Glomerular visceral epithelial cell (primary cell): Measurements from ENCODE around the gene BLOC1S6.
"Not testable (repeated sequence)": the region's sequence is repeated elsewhere in the genome, so short reads cannot be mapped to it uniquely, and the experiment has no call there.

Source experiments
- DNase-seq: peaks from one replicate; pipeline ENCODE4 v3.0.0-alpha.2; 2016; ENCODE audit errors: extremely low spot score

The BLOC1S6 gene

DNA sequence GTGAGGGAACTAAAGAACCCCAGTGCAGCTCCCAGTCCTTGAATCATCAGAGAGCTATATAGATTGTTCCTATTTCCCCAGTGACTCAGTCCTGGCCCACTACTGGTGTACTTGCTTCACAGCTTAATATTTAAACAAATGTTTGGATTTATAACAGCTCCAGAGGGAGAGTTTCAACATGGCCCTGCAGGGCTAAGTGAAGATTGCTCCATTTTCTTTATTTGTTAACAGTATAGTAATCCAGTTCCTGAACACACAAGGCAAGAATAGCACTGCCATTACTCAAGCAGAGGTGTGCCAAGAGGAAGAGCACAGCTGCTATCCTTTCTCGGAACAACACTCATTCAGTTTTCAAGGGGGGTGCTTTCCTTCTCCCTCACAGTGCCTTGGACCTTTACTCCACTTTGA, 54.2 kb downstream of the BLOC1S6 start:
- DNase-seq = peak; percentile 86

DNA sequence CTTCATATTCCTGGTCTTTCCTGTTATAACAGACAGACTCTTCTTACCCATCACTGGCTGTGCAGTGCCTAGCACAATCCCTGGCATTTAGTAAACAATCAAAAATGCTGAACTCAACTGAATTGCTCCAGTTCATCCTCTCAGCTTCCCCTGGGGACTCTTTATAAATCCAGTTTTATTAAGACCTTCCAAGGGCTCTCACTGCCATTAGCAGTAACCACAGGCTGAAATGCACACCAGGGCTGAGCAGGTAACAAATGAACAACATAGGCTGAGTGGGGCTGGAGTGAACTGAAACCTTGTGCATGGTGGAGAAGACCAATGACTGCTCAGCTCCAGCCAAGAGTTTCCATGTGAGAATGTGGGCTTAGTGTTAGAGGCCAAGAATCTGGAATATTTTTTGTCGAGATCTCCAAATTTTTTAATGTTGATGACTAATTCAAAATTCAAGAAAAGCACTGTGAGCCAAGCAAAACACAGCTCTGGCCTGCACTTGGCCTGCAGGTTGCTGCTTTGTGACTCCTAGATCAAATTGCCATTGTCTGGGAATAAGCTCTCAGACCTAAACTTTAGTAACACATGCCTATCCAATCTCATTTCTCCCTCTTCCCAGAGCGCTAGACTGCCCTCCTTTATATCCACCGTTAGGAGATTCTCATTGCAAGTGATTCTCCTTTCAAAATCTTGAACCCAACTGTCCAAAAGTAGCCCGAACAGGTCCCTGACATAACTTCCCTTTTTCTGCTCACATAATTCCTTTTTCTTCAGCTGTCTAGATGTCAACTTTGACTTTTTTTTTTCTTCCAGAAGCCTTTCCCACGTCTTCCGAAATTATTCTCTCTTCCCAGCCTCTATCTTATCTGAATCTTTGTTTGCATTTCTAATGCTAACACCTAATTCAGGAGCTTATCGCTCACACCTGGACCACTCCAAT, 55.1 kb downstream of the BLOC1S6 start:
- DNase-seq = peak; percentile 50

DNA sequence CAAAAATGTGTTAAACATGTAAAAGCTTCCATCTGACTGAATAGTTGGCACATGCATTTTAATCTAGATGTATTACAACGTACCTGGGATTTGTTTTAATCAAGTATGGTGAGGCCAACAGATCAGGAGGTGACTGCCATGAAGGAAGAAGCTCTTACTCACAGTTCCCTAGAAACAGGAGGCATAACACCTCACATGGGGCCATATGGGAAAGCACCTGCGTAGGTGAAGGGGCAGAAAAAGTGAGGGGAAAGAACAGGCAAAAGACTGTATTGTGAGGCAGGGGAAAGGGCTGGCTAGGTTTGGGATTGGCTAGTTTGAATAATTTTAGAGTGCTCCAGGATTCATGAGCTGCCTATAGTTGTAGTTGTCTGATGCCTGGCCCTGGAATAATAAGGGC, 57.3 kb downstream of the BLOC1S6 start:
- DNase-seq = no peak

DNA sequence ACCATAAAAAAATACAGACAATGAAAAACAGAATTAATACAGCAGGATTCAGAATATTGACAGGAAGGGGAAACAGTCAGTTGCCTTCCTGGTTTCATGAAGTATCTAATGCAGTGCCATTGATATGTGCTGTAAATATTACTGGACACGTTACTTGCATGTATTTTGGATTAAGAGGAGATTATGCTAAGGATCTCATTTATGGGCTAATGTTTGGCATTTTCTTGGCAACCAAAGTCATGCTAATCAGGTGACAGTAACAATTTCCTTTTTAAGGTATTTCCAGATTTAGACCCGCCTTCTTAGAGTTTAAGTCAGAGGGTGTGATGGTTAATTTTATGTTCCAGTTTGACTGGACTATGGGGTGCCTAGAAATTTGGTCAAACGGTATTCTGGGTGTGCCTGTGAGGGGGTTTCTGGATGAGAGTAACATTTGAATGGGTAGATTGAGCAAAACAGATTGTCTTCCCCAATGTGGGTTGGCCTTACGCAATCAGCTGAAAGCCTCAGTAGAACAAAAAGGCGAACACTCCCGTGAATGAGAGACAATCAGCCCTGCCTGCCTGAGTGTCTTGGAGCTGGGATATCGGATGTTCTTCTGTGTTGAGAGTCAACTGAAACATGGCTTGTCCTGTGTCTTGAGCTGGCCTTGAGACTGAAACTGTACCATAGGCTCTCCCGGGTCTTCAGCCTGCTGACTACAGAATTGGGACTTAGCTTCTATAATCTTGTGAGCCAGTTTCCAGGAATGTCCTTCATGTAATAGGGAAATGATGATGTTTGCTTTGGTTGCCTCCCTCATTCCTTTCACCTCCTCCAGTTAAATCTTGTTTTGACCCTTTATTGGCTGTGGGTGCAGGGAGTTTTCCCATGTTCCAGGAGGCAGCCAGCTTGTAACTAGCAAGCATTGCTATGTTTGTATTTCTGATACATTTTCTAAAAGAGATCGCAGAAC, 58.1 kb downstream of the BLOC1S6 start:
- no peak for DNase-seq

DNA sequence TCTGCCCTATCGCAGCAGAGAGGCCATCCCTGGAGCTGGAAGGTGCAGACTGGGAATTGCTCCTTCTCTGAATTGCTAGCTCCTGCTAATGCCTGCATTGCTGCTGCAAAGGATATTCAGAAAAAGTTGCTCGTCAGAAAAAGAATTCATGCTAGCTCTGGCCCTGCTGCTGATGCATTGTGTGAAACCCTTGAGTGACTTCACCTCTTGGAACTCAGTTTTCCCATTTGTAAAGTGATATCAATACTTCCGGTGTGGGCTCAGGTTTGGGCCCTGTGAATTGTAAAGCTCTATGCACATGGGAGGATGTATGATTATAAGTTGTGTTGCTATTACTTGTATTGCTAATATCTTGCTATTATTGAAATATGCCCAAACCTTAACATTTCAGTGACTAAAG, 59.0 kb downstream of the BLOC1S6 start:
- DNase-seq = peak; percentile 43

DNA sequence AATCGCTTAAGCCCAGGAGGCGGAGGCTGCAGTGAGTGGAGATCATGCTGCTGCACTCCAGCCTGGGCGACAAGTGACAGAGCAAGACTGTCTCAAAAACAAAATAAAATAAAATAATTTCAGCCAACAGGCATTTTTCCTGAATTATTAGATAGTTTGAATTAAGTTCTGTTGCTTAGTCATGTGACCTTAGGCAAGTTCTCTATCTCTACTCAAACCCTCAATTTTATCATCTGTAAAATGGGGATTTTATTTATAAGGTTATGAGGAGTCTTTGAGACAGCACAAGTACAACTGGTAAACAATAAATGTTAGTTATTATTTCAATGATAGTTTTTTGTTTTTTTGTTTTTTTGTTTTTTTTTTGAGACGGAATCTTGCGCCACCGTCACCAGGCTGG, 60.6 kb downstream of the BLOC1S6 start:
- no peak for DNase-seq

DNA sequence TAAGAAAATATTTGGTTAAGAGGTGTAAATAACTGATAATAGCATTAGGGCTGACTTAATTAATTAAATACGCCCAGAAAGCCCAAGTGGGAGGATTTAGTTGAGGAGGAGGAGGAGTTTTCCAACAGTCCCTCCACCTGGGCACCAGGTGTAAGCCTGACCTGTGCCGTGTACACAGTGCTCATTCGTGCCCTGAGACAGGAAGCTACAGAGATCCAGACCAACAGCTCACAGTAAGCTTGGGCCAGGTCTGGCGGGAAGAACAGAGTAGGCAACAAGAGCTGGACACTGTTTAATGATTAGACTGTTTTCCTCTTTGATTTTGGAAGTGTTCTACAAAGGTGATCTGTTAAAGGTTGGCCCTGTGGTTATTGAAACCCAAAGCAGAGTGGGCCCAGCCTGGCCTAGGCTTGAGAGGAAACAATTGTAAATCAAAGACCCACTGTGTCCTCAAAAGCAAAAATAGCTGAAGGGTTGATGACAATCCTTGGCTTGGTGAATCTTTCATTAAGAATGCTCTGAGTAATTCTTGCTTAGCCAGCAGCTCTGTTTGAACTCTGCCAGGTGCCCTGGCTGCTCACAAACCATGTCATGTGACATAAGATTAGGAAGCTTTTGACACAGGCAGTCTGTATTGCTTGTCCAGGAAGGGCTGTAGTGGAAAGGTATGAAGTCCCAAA, 61.5 kb downstream of the BLOC1S6 start:
- peak; percentile 76 for DNase-seq

DNA sequence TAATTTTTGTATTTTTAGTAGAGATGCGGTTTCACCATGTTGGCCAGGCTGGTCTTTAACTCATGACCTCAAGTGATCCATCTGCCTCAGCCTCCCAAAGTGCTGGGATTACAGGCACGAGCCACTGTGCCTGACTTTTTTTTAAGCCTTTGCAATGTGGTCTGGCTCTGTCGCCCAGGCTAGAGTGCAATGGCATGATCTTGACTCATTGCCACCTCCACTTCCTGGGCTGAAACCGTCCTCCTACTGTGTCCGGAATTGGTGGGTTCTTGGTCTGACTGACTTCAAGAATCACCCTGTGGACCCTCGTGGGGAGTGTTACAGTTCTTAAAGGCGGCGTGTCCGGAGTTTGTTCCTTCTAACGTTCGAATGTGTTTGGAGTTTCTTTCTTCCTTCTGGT, 62.8 kb downstream of the BLOC1S6 start:
- DNase-seq = not testable (repeated sequence)

DNA sequence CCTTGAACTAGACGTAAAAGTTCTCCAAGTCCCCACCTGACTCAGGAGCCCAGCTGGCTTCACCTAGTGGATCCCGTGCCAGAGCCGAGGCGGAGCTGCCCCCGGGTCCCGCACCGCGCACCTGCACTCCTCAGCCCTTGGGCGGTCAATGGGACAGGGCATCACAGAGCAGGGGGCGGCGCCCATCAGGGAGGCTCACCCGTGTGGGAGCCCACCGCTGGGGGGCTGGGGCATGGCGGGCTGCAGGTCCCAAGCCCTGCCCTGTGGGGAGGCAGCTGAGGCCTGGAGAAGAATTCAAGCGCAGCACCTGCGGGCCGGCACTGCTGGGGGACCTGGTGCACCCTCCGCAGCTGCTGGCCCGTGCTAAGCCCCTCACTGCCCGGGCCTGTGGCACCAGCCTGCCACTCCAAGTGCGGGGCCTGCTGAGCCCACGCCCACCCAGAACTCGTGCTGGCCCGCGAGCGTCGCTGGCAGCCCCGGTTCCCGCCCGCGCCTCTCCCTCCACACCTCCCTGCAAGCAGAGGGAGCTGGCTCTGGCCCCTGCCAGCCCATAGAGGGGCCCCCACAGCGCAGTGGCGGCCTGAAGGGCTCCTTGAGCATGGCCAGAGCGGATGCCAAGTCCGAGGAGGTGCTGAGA, 63.8 kb downstream of the BLOC1S6 start:
- DNase-seq = no peak

DNA sequence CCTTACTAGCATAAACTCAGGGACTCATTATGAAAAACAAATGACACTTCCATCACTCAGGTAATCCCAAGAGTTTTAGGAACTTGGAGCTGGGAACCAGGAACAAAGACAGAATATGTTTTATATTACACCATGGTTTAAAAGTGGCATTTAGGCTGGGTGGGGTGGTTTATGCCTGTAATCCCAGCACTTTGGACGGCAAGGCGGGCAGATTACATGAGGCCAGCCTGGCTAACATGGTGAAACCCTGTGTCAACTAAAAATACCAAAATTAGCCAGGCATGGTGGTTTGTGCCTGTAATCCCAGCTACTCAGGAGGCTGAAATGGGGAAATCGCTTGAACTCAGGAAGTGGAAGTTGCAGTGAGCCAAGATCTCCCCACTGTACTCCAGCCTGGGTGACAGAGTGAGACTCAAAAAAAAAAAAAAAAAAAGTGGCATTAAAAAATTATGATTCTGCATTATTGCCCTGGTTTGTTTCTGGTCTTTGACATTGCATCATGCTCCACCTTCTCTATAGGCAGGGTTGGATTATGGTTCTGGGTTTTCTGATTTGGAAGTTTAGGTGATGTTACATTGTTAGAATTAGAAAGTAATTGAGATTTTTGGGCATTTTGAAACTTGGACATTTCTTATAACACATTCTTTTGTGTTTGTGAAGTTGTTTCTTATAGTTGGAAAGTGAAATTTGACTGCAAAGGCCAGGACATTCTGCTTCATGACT, 66.7 kb downstream of the BLOC1S6 start:
- no peak for DNase-seq

DNA sequence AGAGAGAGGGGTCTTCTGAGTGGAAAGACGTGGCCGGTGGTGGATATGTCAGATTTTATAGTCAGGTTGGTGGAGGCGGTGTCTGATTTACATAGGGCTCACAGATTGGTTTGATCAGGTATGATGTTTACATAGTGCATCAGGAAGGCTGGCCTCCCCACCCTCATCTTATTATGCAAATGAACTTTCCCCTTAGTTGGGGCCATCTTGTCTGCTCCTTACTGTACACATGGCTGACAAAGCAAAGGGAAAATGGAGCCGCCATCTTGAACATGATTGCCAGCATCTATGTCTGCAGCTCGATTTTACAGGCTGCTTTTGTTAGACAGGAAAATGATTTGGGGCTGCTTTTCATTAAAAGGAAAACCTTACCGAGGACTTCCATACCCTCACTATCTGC, 67.6 kb downstream of the BLOC1S6 start:
- DNase-seq = no peak

DNA sequence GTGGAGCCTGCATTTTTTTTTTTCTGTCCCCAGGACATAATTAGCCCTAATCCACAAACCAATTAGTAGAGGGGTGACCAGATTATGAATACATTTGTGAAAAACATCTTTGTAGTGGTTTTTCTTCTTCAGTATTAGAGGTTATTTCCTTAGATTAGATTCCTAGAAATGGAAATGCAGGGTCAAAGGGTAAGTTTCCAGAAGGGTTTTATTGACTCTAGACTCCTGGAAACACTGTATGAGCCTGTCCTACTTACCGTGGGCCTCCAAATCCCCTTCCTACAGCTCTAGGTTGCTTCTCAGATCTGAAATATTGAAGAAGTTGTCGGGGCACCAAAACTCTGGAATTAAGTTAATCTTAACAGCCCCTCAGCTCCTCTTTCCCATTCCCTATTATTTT, 70.1 kb downstream of the BLOC1S6 start:
- DNase-seq = no peak

DNA sequence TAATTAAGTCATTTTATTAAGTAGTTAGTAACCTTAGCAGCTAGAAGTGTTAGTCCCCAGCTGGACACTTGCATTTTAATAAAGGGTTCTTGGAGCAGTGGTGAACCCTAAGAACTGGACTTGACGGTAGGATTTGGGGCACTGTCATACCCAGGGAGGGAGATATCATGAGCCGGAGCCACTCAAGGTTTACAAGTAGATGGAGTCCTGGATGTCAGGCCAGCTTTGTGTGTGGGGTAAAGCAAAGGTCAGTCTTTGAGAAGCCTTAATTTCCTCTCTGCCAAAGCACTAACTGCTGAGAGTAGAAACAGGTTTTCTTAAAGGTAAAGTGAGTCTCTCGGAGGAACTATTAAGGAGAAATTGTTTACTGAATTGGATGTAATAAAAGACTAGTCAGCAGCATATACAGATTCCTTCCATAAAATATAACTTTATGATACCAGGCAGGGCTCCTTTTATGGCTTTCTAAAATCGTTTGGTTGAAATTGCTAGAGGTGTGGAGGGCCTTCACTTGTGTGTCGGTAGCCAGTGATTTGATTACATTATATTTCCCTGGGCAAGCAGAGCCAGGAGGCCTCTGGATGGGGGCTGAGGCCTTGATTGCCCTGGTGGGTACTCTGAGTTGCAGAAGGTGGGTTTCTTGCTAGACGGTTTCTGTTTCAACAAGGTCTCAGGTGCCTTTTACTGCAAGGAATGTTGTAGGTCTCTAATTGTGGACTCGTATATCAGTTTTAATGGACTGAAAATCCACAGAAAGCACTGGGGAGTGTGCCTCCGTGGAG, 70.8 kb downstream of the BLOC1S6 start:
- no peak for DNase-seq
